HepG2 (cell line): ENCODE measurements around the gene ZBTB37. TPM values are rescaled to one million over a fixed set of nuclear protein-coding genes. Genes with fewer than 3 reads are reported as not detected.

Source experiments
- BCL6 ChIP-seq: IDR thresholded peaks from 2 replicates; pipeline ENCODE4 v1.6.1; 2016; ENCODE audit warnings: missing genetic modification reagents, missing compliant biosample characterization
- BHLHE40 ChIP-seq: IDR thresholded peaks from 2 replicates; pipeline ENCODE4 v1.6.1; 2011; ENCODE audit warnings: low read length, improper control_type of control experiment
- DMAP1 ChIP-seq: IDR thresholded peaks from 2 replicates; pipeline ENCODE4 v1.6.1; 2016
- FOXA1 ChIP-seq, 2 experiments: fragments of 450-650 bp in 1 of 2; sonication (generic) in 1 of 2; formaldehyde crosslinking in 1 of 2; IDR thresholded peaks; 2 replicates each; pipeline versions ENCODE4 v1.4.0 to v1.6.1; 2016 to 2020; ENCODE audit warnings: missing genetic modification reagents in 1 of 2
- U2AF1 ChIP-seq: fragments of 200-400 bp; formaldehyde crosslinking; optimal IDR thresholded peaks from 2 replicates; pipeline ENCODE3; 2017; ENCODE audit warnings: mild to moderate bottlenecking, low read depth, low read length
- ZNF224 ChIP-seq: sonication (generic); formaldehyde crosslinking; IDR thresholded peaks from 2 replicates; pipeline ENCODE4 v1.5.0; 2020; ENCODE audit warnings: mild to moderate bottlenecking, missing genetic modification reagents
- ZNF564 ChIP-seq: sonication (generic); formaldehyde crosslinking; IDR thresholded peaks from 2 replicates; pipeline ENCODE4 v1.8.1; 2023; ENCODE audit warnings: mild to moderate bottlenecking, missing genetic modification reagents
- ZNF589 ChIP-seq: sonication (generic); formaldehyde crosslinking; conservative IDR thresholded peaks from 2 replicates; pipeline ENCODE4 v1.8.0; 2022; ENCODE audit warnings: mild to moderate bottlenecking, moderate library complexity, missing genetic modification reagents
- ZNF670 ChIP-seq: sonication (generic); formaldehyde crosslinking; IDR thresholded peaks from 2 replicates; pipeline ENCODE4 v1.8.0; 2022; ENCODE audit warnings: mild to moderate bottlenecking, missing genetic modification reagents, borderline replicate concordance
- ZNF7 ChIP-seq: IDR thresholded peaks from 2 replicates; pipeline ENCODE4 v1.6.1; 2016; ENCODE audit warnings: missing biosample characterization, missing genetic modification reagents
- ZNF761 ChIP-seq: sonication (generic); formaldehyde crosslinking; conservative IDR thresholded peaks from 2 replicates; pipeline ENCODE4 v1.4.0; 2020; ENCODE audit warnings: mild to moderate bottlenecking, missing genetic modification reagents
- ZNF780A ChIP-seq: sonication (generic); formaldehyde crosslinking; IDR thresholded peaks from 2 replicates; pipeline ENCODE4 v1.8.0; 2022; ENCODE audit warnings: mild to moderate bottlenecking, missing genetic modification reagents, moderate library complexity
- polyA plus RNA-seq, 8 experiments: library from polyadenylated mRNA; depleted of rRNA in 3 of 8; stranded (reverse) in 7 of 8; unstranded in 1 of 8; fragments of >200 nt; fragmentation: Illumina TruSeq in 4 of 8; extraction: Trizol in 4 of 8; gene quantifications; 2 replicates each; pipeline versions ENCODE4 v1.2.1 to v1.2.3, GENCODE V29; 2011 to 2016; ENCODE audit warnings: low read depth in 4 of 8, missing spikeins in 1 of 8, mixed read lengths in 1 of 8; ENCODE audit not compliant: insufficient read depth in 1 of 8
- total RNA-seq, 5 experiments: library from RNA; depleted of rRNA; stranded (reverse); fragments of >200 nt; fragmentation: Illumina TruSeq; extraction: Trizol; gene quantifications; 2 replicates each; pipeline ENCODE4 v1.2.3, GENCODE V29; 2016; ENCODE audit warnings: low read depth in 1 of 5
- TF ChIP-seq, protein P1 (sequence below): sonication (generic); formaldehyde crosslinking; IDR thresholded peaks from 2 replicates; pipeline ENCODE4 v1.4.0; 2020; ENCODE audit warnings: mild to moderate bottlenecking, low read depth, missing genetic modification reagents
- TF ChIP-seq, protein P2 (sequence below): sonication (generic); formaldehyde crosslinking; IDR thresholded peaks from 2 replicates; pipeline ENCODE4 v1.5.0; 2020; ENCODE audit warnings: missing genetic modification reagents
- TF ChIP-seq, protein P3 (sequence below): sonication (generic); formaldehyde crosslinking; IDR thresholded peaks from 2 replicates; pipeline ENCODE4 v1.5.1; 2020; ENCODE audit warnings: missing genetic modification reagents, mild to moderate bottlenecking, borderline replicate concordance
- TF ChIP-seq, protein P4 (sequence below): sonication (generic); formaldehyde crosslinking; IDR thresholded peaks from 2 replicates; pipeline ENCODE4 v1.4.0; 2020; ENCODE audit warnings: missing genetic modification reagents
- TF ChIP-seq, protein P5 (sequence below): sonication (generic); formaldehyde crosslinking; IDR thresholded peaks from 2 replicates; pipeline ENCODE4 v1.8.0; 2022; ENCODE audit warnings: missing genetic modification reagents, mild to moderate bottlenecking, borderline replicate concordance
- TF ChIP-seq, protein P6 (sequence below): sonication (generic); formaldehyde crosslinking; IDR thresholded peaks from 2 replicates; pipeline ENCODE4 v1.4.0; 2020; ENCODE audit warnings: mild to moderate bottlenecking, missing genetic modification reagents
- TF ChIP-seq, protein P7 (sequence below): sonication (generic); formaldehyde crosslinking; IDR thresholded peaks from 2 replicates; pipeline ENCODE4 v1.5.1; 2020; ENCODE audit warnings: missing genetic modification reagents, mild to moderate bottlenecking, borderline replicate concordance

ZBTB37 gene
- total and polyA plus RNA-seq, 2 of the 13 experiments (the other 11 are each of a cell fraction or from before 2014, with no cell fraction given) = 2.6 to 7.7 TPM

DNA sequence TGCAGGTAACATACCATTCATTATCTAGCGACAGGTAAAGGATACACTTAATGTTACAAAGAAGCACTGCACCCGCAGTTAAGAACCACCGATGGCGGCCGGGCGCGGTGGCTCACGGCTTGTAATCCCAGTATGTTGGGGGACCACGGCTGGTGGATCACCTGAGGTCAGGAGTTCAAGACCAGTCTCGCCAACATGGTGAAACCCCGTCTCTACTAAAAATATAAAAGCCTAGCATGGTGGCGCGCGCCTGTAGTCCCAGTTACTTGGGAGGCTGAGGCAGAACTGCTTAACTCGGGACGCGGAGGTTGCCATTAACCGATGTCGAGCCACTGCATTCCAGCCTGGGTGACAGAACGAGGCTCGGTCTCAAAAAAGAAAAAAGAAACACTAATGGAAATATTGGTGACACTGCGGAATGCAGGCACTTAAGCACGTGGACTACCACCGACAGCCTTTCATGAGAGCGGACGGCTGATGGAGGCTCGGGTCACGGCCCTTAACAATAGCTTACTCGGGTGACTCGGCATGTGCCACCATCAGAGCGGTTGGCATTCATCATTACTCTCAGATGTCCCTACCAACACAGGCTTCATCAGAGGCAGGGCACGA lies 933 bp upstream of the ZBTB37 start (continued):
- TF ChIP-seq, protein P1, sequence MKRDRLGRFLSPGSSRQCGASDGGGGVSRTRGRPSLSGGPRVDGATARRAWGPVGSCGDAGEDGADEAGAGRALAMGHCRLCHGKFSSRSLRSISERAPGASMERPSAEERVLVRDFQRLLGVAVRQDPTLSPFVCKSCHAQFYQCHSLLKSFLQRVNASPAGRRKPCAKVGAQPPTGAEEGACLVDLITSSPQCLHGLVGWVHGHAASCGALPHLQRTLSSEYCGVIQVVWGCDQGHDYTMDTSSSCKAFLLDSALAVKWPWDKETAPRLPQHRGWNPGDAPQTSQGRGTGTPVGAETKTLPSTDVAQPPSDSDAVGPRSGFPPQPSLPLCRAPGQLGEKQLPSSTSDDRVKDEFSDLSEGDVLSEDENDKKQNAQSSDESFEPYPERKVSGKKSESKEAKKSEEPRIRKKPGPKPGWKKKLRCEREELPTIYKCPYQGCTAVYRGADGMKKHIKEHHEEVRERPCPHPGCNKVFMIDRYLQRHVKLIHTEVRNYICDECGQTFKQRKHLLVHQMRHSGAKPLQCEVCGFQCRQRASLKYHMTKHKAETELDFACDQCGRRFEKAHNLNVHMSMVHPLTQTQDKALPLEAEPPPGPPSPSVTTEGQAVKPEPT (CRISPR knock-in tag) = no peak
- TF ChIP-seq, protein P2, sequence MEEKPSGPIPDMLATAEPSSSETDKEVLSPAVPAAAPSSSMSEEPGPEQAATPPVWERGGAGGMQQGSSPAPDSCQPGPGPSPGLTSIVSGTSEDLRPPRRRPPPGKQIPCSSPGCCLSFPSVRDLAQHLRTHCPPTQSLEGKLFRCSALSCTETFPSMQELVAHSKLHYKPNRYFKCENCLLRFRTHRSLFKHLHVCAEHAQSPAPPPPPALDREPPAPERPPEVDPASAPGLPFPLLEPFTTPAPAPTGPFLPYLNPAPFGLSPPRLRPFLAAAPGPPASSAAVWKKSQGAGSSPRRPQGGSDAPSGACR = no peak
- TF ChIP-seq FOXA1 (IDR thresholded peaks at IDR 0.05) (no peak), FOXA1 (CRISPR knock-in tag; IDR thresholded peaks at IDR 0.05) (no peak), ZNF780A (CRISPR knock-in tag) (no peak), DMAP1 (CRISPR knock-in tag) (no peak), ZNF564 (CRISPR knock-in tag) (no peak; the same call in 1 of the 2 replicates), ZNF761 (CRISPR knock-in tag) (no peak), ZNF224 (CRISPR knock-in tag) (peak; percentile 47; the same call in 1 of the 2 replicates), U2AF1 (peak; percentile 81), ZNF589 (CRISPR knock-in tag) (0 out of 2 replicates have a peak, but pooled peaks have one; percentile 9), BCL6 (no peak), BHLHE40 (peak; percentile 50; the same call in 1 of the 2 replicates), ZNF670 (CRISPR knock-in tag) (no peak), ZNF7 (CRISPR knock-in tag) (no peak)
- TF ChIP-seq, protein P3, sequence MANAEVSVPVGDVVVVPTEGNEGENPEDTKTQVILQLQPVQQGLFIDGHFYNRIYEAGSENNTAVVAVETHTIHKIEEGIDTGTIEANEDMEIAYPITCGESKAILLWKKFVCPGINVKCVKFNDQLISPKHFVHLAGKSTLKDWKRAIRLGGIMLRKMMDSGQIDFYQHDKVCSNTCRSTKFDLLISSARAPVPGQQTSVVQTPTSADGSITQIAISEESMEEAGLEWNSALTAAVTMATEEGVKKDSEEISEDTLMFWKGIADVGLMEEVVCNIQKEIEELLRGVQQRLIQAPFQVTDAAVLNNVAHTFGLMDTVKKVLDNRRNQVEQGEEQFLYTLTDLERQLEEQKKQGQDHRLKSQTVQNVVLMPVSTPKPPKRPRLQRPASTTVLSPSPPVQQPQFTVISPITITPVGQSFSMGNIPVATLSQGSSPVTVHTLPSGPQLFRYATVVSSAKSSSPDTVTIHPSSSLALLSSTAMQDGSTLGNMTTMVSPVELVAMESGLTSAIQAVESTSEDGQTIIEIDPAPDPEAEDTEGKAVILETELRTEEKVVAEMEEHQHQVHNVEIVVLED (CRISPR knock-in tag) = no peak
- TF ChIP-seq, protein P4, sequence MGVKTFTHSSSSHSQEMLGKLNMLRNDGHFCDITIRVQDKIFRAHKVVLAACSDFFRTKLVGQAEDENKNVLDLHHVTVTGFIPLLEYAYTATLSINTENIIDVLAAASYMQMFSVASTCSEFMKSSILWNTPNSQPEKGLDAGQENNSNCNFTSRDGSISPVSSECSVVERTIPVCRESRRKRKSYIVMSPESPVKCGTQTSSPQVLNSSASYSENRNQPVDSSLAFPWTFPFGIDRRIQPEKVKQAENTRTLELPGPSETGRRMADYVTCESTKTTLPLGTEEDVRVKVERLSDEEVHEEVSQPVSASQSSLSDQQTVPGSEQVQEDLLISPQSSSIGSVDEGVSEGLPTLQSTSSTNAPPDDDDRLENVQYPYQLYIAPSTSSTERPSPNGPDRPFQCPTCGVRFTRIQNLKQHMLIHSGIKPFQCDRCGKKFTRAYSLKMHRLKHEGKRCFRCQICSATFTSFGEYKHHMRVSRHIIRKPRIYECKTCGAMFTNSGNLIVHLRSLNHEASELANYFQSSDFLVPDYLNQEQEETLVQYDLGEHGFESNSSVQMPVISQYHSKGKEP (CRISPR knock-in tag) = no peak
- TF ChIP-seq, protein P5, sequence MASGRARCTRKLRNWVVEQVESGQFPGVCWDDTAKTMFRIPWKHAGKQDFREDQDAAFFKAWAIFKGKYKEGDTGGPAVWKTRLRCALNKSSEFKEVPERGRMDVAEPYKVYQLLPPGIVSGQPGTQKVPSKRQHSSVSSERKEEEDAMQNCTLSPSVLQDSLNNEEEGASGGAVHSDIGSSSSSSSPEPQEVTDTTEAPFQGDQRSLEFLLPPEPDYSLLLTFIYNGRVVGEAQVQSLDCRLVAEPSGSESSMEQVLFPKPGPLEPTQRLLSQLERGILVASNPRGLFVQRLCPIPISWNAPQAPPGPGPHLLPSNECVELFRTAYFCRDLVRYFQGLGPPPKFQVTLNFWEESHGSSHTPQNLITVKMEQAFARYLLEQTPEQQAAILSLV (CRISPR knock-in tag) = no peak
- TF ChIP-seq, protein P6, sequence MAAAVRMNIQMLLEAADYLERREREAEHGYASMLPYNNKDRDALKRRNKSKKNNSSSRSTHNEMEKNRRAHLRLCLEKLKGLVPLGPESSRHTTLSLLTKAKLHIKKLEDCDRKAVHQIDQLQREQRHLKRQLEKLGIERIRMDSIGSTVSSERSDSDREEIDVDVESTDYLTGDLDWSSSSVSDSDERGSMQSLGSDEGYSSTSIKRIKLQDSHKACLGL (CRISPR knock-in tag) = peak; percentile 55; the same call in 1 of the 2 replicates
- TF ChIP-seq, protein P7, sequence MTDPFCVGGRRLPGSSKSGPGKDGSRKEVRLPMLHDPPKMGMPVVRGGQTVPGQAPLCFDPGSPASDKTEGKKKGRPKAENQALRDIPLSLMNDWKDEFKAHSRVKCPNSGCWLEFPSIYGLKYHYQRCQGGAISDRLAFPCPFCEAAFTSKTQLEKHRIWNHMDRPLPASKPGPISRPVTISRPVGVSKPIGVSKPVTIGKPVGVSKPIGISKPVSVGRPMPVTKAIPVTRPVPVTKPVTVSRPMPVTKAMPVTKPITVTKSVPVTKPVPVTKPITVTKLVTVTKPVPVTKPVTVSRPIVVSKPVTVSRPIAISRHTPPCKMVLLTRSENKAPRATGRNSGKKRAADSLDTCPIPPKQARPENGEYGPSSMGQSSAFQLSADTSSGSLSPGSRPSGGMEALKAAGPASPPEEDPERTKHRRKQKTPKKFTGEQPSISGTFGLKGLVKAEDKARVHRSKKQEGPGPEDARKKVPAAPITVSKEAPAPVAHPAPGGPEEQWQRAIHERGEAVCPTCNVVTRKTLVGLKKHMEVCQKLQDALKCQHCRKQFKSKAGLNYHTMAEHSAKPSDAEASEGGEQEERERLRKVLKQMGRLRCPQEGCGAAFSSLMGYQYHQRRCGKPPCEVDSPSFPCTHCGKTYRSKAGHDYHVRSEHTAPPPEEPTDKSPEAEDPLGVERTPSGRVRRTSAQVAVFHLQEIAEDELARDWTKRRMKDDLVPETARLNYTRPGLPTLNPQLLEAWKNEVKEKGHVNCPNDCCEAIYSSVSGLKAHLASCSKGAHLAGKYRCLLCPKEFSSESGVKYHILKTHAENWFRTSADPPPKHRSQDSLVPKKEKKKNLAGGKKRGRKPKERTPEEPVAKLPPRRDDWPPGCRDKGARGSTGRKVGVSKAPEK = 0 out of 2 replicates have a peak, but pooled peaks have one; percentile 39
